ENCODE results near the gene RNF166.

The RNF166 gene

GRCh38 chr16:88650749-88651275 lies 55.4 kb downstream of the RNF166 start, which contains the start of gene CYBA:
Gene CYBA, minus strand, starts transcription at chr16:88651053. Its CDS starts 40 bp downstream, at chr16:88651013.
- peak; percentile 33 for DNase-seq

- DNase-seq, result no peak
These were observed 56.1 kb downstream of the RNF166 start for GRCh38 chr16:88649924-88650748.

- DNase-seq, result peak; percentile 70
These were observed 56.8 kb downstream of the RNF166 start for GRCh38 chr16:88649195-88649923.

- DNase-seq, result no peak
These were observed 58.8 kb downstream of the RNF166 start for GRCh38 chr16:88647178-88648070.
